GM11168 (cell line): ENCODE results near the gene TBC1D19.

Experiments used
- in situ Hi-C: fragments of 300-500 bp; cut with MboI; formaldehyde crosslinking; loops from one replicate; pipeline ENCODE4 v1.12.0; 2022; ENCODE audit warnings: low sequenced_read_pairs; ENCODE audit not compliant: unreplicated experiment

TBC1D19 gene

GRCh38 chr4:26764231-26764630, 180.3 kb downstream of the TBC1D19 start:
- in situ Hi-C loops: no loop called here

GRCh38 chr4:26765515-26765914, 181.6 kb downstream of the TBC1D19 start:
- in situ Hi-C loops: no loop called here

GRCh38 chr4:26766141-26766540, 182.3 kb downstream of the TBC1D19 start:
- in situ Hi-C loops: no loop called here

GRCh38 chr4:26772096-26772873, 188.4 kb downstream of the TBC1D19 start:
- in situ Hi-C loops: no loop called here

GRCh38 chr4:26779224-26779623, 195.3 kb downstream of the TBC1D19 start:
- in situ Hi-C loops: no loop called here

GRCh38 chr4:26779674-26780073, 195.8 kb downstream of the TBC1D19 start:
- in situ Hi-C loops: no loop called here

GRCh38 chr4:26780539-26780938, 196.7 kb downstream of the TBC1D19 start:
- in situ Hi-C loops: no loop called here

- in situ Hi-C loops: no loop called here
Observed at GRCh38 chr4:26782168-26782829, 198.4 kb downstream of the TBC1D19 start.

- in situ Hi-C loops: no loop called here
Observed at GRCh38 chr4:26782830-26783202, 198.9 kb downstream of the TBC1D19 start.

- in situ Hi-C loops: no loop called here
Observed at GRCh38 chr4:26784207-26784865, 200.5 kb downstream of the TBC1D19 start.

- in situ Hi-C loops: no loop called here
Observed at GRCh38 chr4:26785312-26785711, 201.4 kb downstream of the TBC1D19 start.

GRCh38 chr4:26785810-26786209, 201.9 kb downstream of the TBC1D19 start:
- in situ Hi-C loops: no loop called here

- in situ Hi-C loops: no loop called here
Observed at GRCh38 chr4:26786916-26787315, 203.0 kb downstream of the TBC1D19 start.

- in situ Hi-C loops: no loop called here
Observed at GRCh38 chr4:26787461-26788340, 203.8 kb downstream of the TBC1D19 start.

- in situ Hi-C loops: no loop called here
Observed at GRCh38 chr4:26788341-26788733, 204.5 kb downstream of the TBC1D19 start.

- in situ Hi-C loops: no loop called here
Observed at GRCh38 chr4:26789208-26789607, 205.3 kb downstream of the TBC1D19 start.

- in situ Hi-C loops: no loop called here
Observed at GRCh38 chr4:26791346-26791745, 207.5 kb downstream of the TBC1D19 start.

GRCh38 chr4:26792639-26793038, 208.8 kb downstream of the TBC1D19 start:
- in situ Hi-C loops: no loop called here

GRCh38 chr4:26793735-26794134, 209.9 kb downstream of the TBC1D19 start:
- in situ Hi-C loops: no loop called here

GRCh38 chr4:26796081-26796480, 212.2 kb downstream of the TBC1D19 start:
- in situ Hi-C loops: no loop called here
